Loucy (cell line): ENCODE results near the gene CIAO3.

ENCODE experiments used
- H2AFZ ChIP-seq: fragments of 200-600 bp; sonication (generic); 2 replicates; pipeline ENCODE4 v1.6.0; 2016; ENCODE audit warnings: antibody characterized with exemption, mild to moderate bottlenecking, low read length, moderate library complexity
- H3F3A ChIP-seq: fragments of 200-600 bp; 2 replicates; pipeline ENCODE4 v1.6.0; 2016; ENCODE audit warnings: antibody characterized with exemption, low read depth, mild to moderate bottlenecking
- H3K27me3 ChIP-seq: fragments of 200-600 bp; sonication (generic); 2 replicates; pipeline ENCODE4 v1.6.1; 2014; ENCODE audit warnings: low read length, mild to moderate bottlenecking; ENCODE audit not compliant: insufficient read depth, poor library complexity, severe bottlenecking
- H3K36me3 ChIP-seq: fragments of 200-600 bp; sonication (generic); 2 replicates; pipeline ENCODE4 v1.6.1; 2016; ENCODE audit warnings: low read length; ENCODE audit not compliant: insufficient read depth
- H3K4me1 ChIP-seq: fragments of 200-600 bp; sonication (generic); 2 replicates; pipeline ENCODE4 v1.5.1; 2014; ENCODE audit warnings: low read length, mild to moderate bottlenecking; ENCODE audit not compliant: insufficient read depth, poor library complexity, severe bottlenecking
- H3K4me2 ChIP-seq: fragments of 200-600 bp; sonication (generic); 2 replicates; pipeline ENCODE4 v1.6.0; 2014; ENCODE audit warnings: antibody characterized with exemption, low read length, low read depth, mild to moderate bottlenecking; ENCODE audit not compliant: poor library complexity, severe bottlenecking
- H3K4me3 ChIP-seq: fragments of 200-600 bp; sonication (generic); 2 replicates; pipeline ENCODE4 v1.5.1; 2014; ENCODE audit warnings: low read length, mild to moderate bottlenecking, mixed read lengths; ENCODE audit not compliant: poor library complexity, severe bottlenecking
- H3K79me2 ChIP-seq: fragments of 200-600 bp; sonication (generic); 2 replicates; pipeline ENCODE4 v1.6.1; 2014; ENCODE audit warnings: low read length; ENCODE audit not compliant: insufficient read depth
- H3K9ac ChIP-seq: fragments of 200-600 bp; sonication (generic); 2 replicates; pipeline ENCODE4 v1.6.0; 2014; ENCODE audit warnings: mild to moderate bottlenecking, low read depth, low read length, moderate library complexity; ENCODE audit not compliant: poor library complexity, severe bottlenecking
- H3K9me2 ChIP-seq: fragments of 200-600 bp; sonication (generic); replicated peaks from 2 replicates; pipeline ENCODE4 v1.6.1; 2016; ENCODE audit warnings: low read depth, low read length, mixed read lengths
- H3K9me3 ChIP-seq: fragments of 200-600 bp; sonication (generic); 2 replicates; pipeline ENCODE4 v1.6.1; 2014; ENCODE audit warnings: mild to moderate bottlenecking, antibody characterized with exemption, low read length, low read depth; ENCODE audit not compliant: insufficient read depth
- H4K20me1 ChIP-seq: fragments of 200-600 bp; sonication (generic); 2 replicates; pipeline ENCODE4 v1.6.0; 2014; ENCODE audit warnings: antibody characterized with exemption, low read length, mild to moderate bottlenecking; ENCODE audit not compliant: insufficient read depth, poor library complexity, severe bottlenecking
- EZH2phosphoT487 ChIP-seq: fragments of 200-600 bp; IDR thresholded peaks from 2 replicates; pipeline ENCODE4 v1.6.1; 2018; ENCODE audit warnings: antibody characterized with exemption, mild to moderate bottlenecking, moderate library complexity, borderline replicate concordance
- TF ChIP-seq, protein P1 (sequence below): fragments of 200-600 bp; sonication (generic); conservative IDR thresholded peaks from 2 replicates; pipeline ENCODE4 v1.5.1; 2014; ENCODE audit warnings: mild to moderate bottlenecking, antibody characterized with exemption, low read length

The CIAO3 gene

DNA sequence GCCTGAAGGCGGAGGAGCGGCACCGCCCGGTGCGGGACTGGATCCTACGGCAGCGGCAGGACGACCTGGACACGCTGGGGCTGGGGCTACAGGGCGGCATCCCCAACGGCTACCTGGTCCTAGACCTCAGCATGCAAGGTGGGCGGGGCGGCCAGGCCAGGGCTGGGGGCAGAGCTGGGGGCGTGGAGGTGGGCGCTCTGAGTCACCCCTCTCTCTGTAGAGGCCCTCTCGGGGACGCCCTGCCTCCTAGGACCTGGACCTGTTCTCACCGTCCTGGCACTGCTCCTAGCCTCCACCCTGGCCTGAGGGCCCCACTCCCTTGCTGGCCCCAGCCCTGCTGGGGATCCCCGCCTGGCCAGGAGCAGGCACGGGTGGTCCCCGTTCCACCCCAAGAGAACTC, 27.6 kb upstream of the CIAO3 start:
- Histone ChIP-seq H3K27me3 (no peaks in the 10 kb centered on the region), H3K36me3 (no peaks in the 10 kb centered on the region), H3K4me2 (no peak overlapping the region), H3K4me3 (no peak overlapping the region), H3K4me1 (no peaks in the 10 kb centered on the region), H4K20me1 (no peaks in the 10 kb centered on the region), H2AFZ (no peak overlapping the region), H3F3A (no peaks in the 10 kb centered on the region), H3K9ac (no peak overlapping the region), H3K79me2 (no peaks in the 10 kb centered on the region), H3K9me2 (no peaks in the 10 kb centered on the region), H3K9me3 (no peaks in the 10 kb centered on the region)
- TF ChIP-seq, protein P1, sequence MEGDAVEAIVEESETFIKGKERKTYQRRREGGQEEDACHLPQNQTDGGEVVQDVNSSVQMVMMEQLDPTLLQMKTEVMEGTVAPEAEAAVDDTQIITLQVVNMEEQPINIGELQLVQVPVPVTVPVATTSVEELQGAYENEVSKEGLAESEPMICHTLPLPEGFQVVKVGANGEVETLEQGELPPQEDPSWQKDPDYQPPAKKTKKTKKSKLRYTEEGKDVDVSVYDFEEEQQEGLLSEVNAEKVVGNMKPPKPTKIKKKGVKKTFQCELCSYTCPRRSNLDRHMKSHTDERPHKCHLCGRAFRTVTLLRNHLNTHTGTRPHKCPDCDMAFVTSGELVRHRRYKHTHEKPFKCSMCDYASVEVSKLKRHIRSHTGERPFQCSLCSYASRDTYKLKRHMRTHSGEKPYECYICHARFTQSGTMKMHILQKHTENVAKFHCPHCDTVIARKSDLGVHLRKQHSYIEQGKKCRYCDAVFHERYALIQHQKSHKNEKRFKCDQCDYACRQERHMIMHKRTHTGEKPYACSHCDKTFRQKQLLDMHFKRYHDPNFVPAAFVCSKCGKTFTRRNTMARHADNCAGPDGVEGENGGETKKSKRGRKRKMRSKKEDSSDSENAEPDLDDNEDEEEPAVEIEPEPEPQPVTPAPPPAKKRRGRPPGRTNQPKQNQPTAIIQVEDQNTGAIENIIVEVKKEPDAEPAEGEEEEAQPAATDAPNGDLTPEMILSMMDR: no peak
- TF ChIP-seq EZH2phosphoT487: no peak

DNA sequence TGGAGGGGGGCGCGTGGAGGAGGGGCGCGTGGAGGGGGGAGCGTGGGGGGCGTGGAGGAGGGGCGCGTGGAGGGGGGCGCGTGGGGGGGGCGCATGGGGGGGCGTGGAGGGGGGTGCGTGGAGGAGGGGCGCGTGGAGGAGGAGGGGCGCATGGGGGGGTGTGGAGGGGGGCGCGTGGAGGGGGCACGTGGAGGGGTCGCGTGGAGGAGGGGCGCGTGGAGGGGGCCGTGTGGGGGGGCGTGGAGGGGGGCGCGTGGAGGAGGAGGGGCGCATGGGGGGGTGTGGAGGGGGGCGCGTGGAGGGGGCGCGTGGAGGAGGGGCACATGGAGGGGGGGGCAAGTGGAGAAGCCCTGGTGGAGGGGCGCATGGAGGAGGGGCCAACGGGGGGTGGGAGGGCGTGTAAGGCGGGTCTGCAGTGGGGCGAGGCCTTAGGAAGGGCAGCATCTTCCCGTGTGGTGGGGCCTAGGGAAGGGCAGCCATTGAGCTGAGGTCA, 27.0 kb upstream of the CIAO3 start:
- no peaks in the 10 kb centered on the region for H3K36me3 ChIP-seq
- no peak overlapping the region for H3K9ac ChIP-seq
- no peaks in the 10 kb centered on the region for H3K4me1 ChIP-seq
- no peak overlapping the region for H3K4me3 ChIP-seq
- TF ChIP-seq EZH2phosphoT487: no peak
- TF ChIP-seq, protein P1: no peak
- H3K9me3 ChIP-seq: no peaks in the 10 kb centered on the region
- H3K9me2 ChIP-seq: no peaks in the 10 kb centered on the region
- no peaks in the 10 kb centered on the region for H3F3A ChIP-seq
- no peak overlapping the region for H3K4me2 ChIP-seq
- no peaks in the 10 kb centered on the region for H3K27me3 ChIP-seq
- no peak overlapping the region for H2AFZ ChIP-seq
- no peaks in the 10 kb centered on the region for H3K79me2 ChIP-seq
- no peaks in the 10 kb centered on the region for H4K20me1 ChIP-seq

DNA sequence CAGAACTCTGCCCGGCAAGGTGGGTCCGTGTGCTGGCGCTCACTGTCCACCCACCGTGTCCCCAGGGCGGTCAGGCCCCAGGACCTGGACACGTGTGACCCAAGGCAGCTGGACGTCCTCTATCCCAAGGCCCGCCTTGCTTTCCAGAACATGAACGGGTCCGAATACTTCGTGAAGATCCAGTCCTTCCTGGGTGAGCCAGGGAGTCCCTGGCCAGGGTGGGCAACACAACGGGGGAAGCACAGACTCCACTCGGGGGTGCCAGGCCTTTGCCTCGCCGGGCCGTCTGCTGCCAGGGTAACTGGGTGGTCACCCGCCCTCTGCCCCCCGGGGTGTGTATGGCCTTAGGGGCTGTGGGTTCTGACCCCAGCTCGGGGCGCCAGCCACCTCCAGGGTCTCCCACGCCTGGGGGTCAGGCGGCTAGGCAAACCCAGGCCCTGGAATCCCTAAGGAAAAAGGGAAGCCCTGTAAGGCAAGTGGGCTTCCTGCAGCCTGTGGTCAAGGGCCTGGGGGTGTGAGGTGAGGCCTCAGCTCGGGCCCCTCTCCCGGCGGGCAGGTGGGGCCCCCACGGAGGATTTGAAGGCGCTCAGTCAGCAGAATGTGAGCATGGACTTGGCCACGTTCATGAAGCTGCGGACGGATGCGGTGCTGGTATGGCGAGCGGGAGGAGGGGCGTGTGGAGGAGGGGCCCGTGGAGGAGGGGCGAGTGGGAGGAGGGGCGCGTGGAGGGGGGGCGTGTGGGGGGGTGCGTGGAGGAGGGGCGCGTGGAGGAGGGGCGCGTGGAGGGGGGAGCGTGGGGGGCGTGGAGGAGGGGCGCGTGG, 26.2 kb upstream of the CIAO3 start:
- no peak overlapping the region for H3K9ac ChIP-seq

More for the DNA sequence above, 26.2 kb upstream of the CIAO3 start:
- Histone ChIP-seq H3F3A (no peaks in the 10 kb centered on the region), H3K4me3 (no peak overlapping the region), H3K9me2 (no peaks in the 10 kb centered on the region), H2AFZ (no peak overlapping the region), H3K4me2 (no peak overlapping the region), H3K9me3 (no peaks in the 10 kb centered on the region), H3K4me1 (no peaks in the 10 kb centered on the region), H3K79me2 (no peaks in the 10 kb centered on the region), H4K20me1 (no peaks in the 10 kb centered on the region), H3K27me3 (no peaks in the 10 kb centered on the region), H3K36me3 (no peaks in the 10 kb centered on the region)
- TF ChIP-seq, protein P1: no peak
- TF ChIP-seq EZH2phosphoT487: no peak
